Stimulated activated naive CD8-positive, alpha-beta T cell treated with anti-CD3 and anti-CD28 coated beads, Interleukin-15, amount 100 ng/mL, for 72 hours (primary cell): Measurements from ENCODE around the gene ALDH1L1.

Experiments used
- ATAC-seq: fragments of 150-1000 bp; cut with Tn5 transposase; 2 replicates; pipeline ENCODE4 v1.10.0; 2021; ENCODE audit warnings: mild to moderate bottlenecking, moderate library complexity
- DNase-seq, 2 donors: peaks; one replicate each; pipeline ENCODE4 v3.0.0; 2021 to 2022
- H3K27ac Mint-ChIP-seq, 2 donors: one replicate each; pipeline ENCODE4 v1.8.0; 2022; ENCODE audit warnings: mild to moderate bottlenecking in 2 of 2, mixed read lengths in 2 of 2, moderate library complexity in 2 of 2
- H3K27me3 Mint-ChIP-seq: one replicate; pipeline ENCODE4 v1.8.0; 2022; ENCODE audit warnings: mixed read lengths
- H3K4me1 Mint-ChIP-seq: one replicate; pipeline ENCODE4 v1.8.0; 2022; ENCODE audit warnings: mild to moderate bottlenecking, mixed read lengths
- H3K4me3 Mint-ChIP-seq, 2 donors: one replicate each; pipeline ENCODE4 v1.8.0; 2022; ENCODE audit warnings: mild to moderate bottlenecking in 2 of 2, mixed read lengths in 2 of 2, moderate library complexity in 1 of 2
- H3K9me3 Mint-ChIP-seq, 2 donors: one replicate each; pipeline ENCODE4 v1.8.0; 2022; ENCODE audit warnings: mixed read lengths in 2 of 2

Gene ALDH1L1

GRCh38 chr3:126125341-126125740 is 55.0 kb downstream of the ALDH1L1 start:
- Mint-ChIP-seq H3K27ac (no peak overlapping the region), H3K4me1 (no peaks in the 10 kb centered on the region), H3K27me3 (peaks cover 7% of the 10 kb centered on the region), H3K9me3 (no peaks in the 10 kb centered on the region), H3K4me3 (no peak overlapping the region)
- ATAC-seq (no peak), DNase-seq (no peak)

GRCh38 chr3:126124896-126125295 is 55.5 kb downstream of the ALDH1L1 start:
- H3K4me1 Mint-ChIP-seq = no peaks in the 10 kb centered on the region
- H3K4me3 Mint-ChIP-seq = no peak overlapping the region
- no peaks in the 10 kb centered on the region for H3K9me3 Mint-ChIP-seq
- no peak overlapping the region for H3K27ac Mint-ChIP-seq
- DNase-seq = no peak
- H3K27me3 Mint-ChIP-seq = peaks cover 4% of the 10 kb centered on the region
- ATAC-seq = no peak

- H3K9me3 Mint-ChIP-seq = no peaks in the 10 kb centered on the region
- H3K27ac Mint-ChIP-seq = no peak overlapping the region
- no peaks in the 10 kb centered on the region for H3K4me1 Mint-ChIP-seq
- ATAC-seq = no peak
- no peak overlapping the region for H3K4me3 Mint-ChIP-seq
- peaks cover 4% of the 10 kb centered on the region for H3K27me3 Mint-ChIP-seq
- DNase-seq = no peak
Observed at GRCh38 chr3:126124148-126124868, 56.1 kb downstream of the ALDH1L1 start.

GRCh38 chr3:126121632-126122031 is 58.8 kb downstream of the ALDH1L1 start:
- Mint-ChIP-seq H3K4me1 (no peaks in the 10 kb centered on the region), H3K9me3 (no peaks in the 10 kb centered on the region), H3K27ac (no peak overlapping the region), H3K4me3 (no peak overlapping the region), H3K27me3 (peaks cover 8% of the 10 kb centered on the region)
- no peak for ATAC-seq
- peak in 1 of 2 donors; percentile 2 for DNase-seq

GRCh38 chr3:126121074-126121473 is 59.3 kb downstream of the ALDH1L1 start:
- Mint-ChIP-seq H3K27me3 (peaks cover 8% of the 10 kb centered on the region), H3K27ac (no peak overlapping the region), H3K4me3 (no peak overlapping the region), H3K4me1 (no peaks in the 10 kb centered on the region), H3K9me3 (no peaks in the 10 kb centered on the region)
- DNase-seq (peak in 1 of 2 donors; percentile 2), ATAC-seq (no peak)

- Mint-ChIP-seq H3K27me3 (peaks cover 8% of the 10 kb centered on the region), H3K4me1 (no peaks in the 10 kb centered on the region), H3K4me3 (no peak overlapping the region), H3K27ac (no peak overlapping the region), H3K9me3 (no peaks in the 10 kb centered on the region)
- DNase-seq (peak in 1 of 2 donors; percentile 3), ATAC-seq (no peak)
Observed at GRCh38 chr3:126119976-126120375, 60.4 kb downstream of the ALDH1L1 start.

GRCh38 chr3:126119008-126119675 is 61.2 kb downstream of the ALDH1L1 start:
- Mint-ChIP-seq H3K4me3 (no peak overlapping the region), H3K27ac (peak overlapping the region; percentile 3 to 80), H3K9me3 (no peaks in the 10 kb centered on the region), H3K27me3 (peaks cover 8% of the 10 kb centered on the region), H3K4me1 (no peaks in the 10 kb centered on the region)
- DNase-seq (no peak), ATAC-seq (no peak)

GRCh38 chr3:126118591-126118990 is 61.8 kb downstream of the ALDH1L1 start:
- no peak overlapping the region for H3K4me3 Mint-ChIP-seq
- H3K27ac Mint-ChIP-seq = no peak overlapping the region
- DNase-seq (no peak), ATAC-seq (no peak)
- H3K4me1 Mint-ChIP-seq = no peaks in the 10 kb centered on the region
- H3K27me3 Mint-ChIP-seq = peaks cover 8% of the 10 kb centered on the region
- H3K9me3 Mint-ChIP-seq = no peaks in the 10 kb centered on the region

- DNase-seq (peak in 1 of 2 donors; percentile 2), ATAC-seq (no peak)
- no peak overlapping the region for H3K4me3 Mint-ChIP-seq
- no peak overlapping the region for H3K27ac Mint-ChIP-seq
- H3K9me3 Mint-ChIP-seq = no peaks in the 10 kb centered on the region
- peaks cover 8% of the 10 kb centered on the region for H3K27me3 Mint-ChIP-seq
- H3K4me1 Mint-ChIP-seq = no peaks in the 10 kb centered on the region
Observed at GRCh38 chr3:126117786-126118185, 62.6 kb downstream of the ALDH1L1 start.

- DNase-seq = no peak
- no peak for ATAC-seq
- Mint-ChIP-seq H3K27me3 (peaks cover 8% of the 10 kb centered on the region), H3K4me3 (no peak overlapping the region), H3K9me3 (no peaks in the 10 kb centered on the region), H3K4me1 (no peaks in the 10 kb centered on the region), H3K27ac (no peak overlapping the region)
Observed at GRCh38 chr3:126117212-126117611, 63.2 kb downstream of the ALDH1L1 start.

- Mint-ChIP-seq H3K4me3 (no peak overlapping the region), H3K9me3 (no peaks in the 10 kb centered on the region), H3K27ac (no peak overlapping the region), H3K27me3 (peaks cover 8% of the 10 kb centered on the region), H3K4me1 (no peaks in the 10 kb centered on the region)
- ATAC-seq (no peak), DNase-seq (no peak)
Observed at GRCh38 chr3:126116526-126116925, 63.9 kb downstream of the ALDH1L1 start.

- no peak overlapping the region for H3K4me3 Mint-ChIP-seq
- DNase-seq (no peak), ATAC-seq (no peak)
- H3K27ac Mint-ChIP-seq = peak overlapping the region; percentile 50 to 68
- H3K27me3 Mint-ChIP-seq = peaks cover 8% of the 10 kb centered on the region
- no peaks in the 10 kb centered on the region for H3K4me1 Mint-ChIP-seq
- no peaks in the 10 kb centered on the region for H3K9me3 Mint-ChIP-seq
Observed at GRCh38 chr3:126114443-126115386, 65.7 kb downstream of the ALDH1L1 start.

GRCh38 chr3:126113733-126114442 is 66.5 kb downstream of the ALDH1L1 start:
- no peak overlapping the region for H3K4me3 Mint-ChIP-seq
- H3K4me1 Mint-ChIP-seq = no peaks in the 10 kb centered on the region
- peak; percentile 55 for ATAC-seq
- no peaks in the 10 kb centered on the region for H3K27me3 Mint-ChIP-seq
- no peak overlapping the region for H3K27ac Mint-ChIP-seq
- H3K9me3 Mint-ChIP-seq = no peaks in the 10 kb centered on the region
- DNase-seq = no peak

GRCh38 chr3:126113238-126113555 is 67.2 kb downstream of the ALDH1L1 start:
- Mint-ChIP-seq H3K4me3 (no peak overlapping the region), H3K27me3 (no peaks in the 10 kb centered on the region), H3K9me3 (no peaks in the 10 kb centered on the region), H3K4me1 (no peaks in the 10 kb centered on the region), H3K27ac (peak overlapping the region in 1 of 2 donors; percentile 59)
- ATAC-seq = peak; percentile 21
- no peak for DNase-seq

- Mint-ChIP-seq H3K4me1 (no peaks in the 10 kb centered on the region), H3K27ac (peak overlapping the region in 1 of 2 donors; percentile 69), H3K9me3 (no peaks in the 10 kb centered on the region), H3K4me3 (no peak overlapping the region), H3K27me3 (no peaks in the 10 kb centered on the region)
- no peak for ATAC-seq
- DNase-seq = no peak
Observed at GRCh38 chr3:126112531-126113237, 67.7 kb downstream of the ALDH1L1 start.
